ENCODE data around the gene PPP2R5E. TPM values are rescaled to one million over a fixed set of nuclear protein-coding genes. Genes with fewer than 3 reads are reported as not detected.

The PPP2R5E gene
- total RNA-seq, 1 donor from 2014 or later, result 22.3 TPM

DNA sequence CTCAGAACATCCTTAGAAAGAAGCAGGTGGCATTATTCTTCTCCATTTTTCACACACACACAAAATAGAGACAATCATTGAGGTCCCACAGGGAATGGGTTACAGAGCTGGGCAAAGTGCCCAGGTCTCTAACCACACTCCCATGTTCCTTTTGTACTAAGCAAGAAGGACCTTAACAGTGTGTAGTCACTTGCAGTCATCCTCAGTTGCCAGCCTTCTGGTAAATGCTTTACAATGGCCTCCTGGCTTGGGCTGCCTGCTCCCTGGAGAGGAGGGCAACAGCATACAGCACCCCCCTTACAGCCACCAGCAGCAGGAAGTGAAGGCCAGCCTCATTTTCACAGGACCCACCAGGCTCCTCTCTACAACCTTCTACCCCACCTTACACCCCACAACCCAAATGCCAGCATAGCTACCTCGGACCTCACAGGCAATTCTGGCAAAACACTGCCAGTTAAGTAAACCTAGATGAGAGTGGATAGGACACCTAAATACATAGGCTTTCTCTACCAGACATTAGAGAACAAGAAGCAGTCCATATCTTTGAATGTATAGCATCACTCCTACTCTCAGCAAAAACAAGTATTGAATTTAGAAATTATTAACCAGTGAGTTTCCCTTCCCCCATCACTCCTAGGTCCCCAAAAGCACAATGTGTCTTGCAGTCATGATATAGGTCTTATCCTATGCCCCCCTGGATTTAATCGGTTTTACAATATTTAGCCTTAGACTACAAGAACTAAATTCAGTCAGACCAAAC lies 88.1 kb downstream of the PPP2R5E start:
- Histone ChIP-seq H3K27me3 (ENCODE audit: control insufficient read depth, insufficient read depth, low read length) (no peaks in the 10 kb centered on the region), H3K4me3 (ENCODE audit: low read depth, low read length) (no peak overlapping the region), H3K36me3 (ENCODE audit: control insufficient read depth, insufficient read depth, low read length) (no peaks in the 10 kb centered on the region)
- peak; percentile 41 for DNase-seq (ENCODE audit: low read depth)
- TF ChIP-seq, protein P1, sequence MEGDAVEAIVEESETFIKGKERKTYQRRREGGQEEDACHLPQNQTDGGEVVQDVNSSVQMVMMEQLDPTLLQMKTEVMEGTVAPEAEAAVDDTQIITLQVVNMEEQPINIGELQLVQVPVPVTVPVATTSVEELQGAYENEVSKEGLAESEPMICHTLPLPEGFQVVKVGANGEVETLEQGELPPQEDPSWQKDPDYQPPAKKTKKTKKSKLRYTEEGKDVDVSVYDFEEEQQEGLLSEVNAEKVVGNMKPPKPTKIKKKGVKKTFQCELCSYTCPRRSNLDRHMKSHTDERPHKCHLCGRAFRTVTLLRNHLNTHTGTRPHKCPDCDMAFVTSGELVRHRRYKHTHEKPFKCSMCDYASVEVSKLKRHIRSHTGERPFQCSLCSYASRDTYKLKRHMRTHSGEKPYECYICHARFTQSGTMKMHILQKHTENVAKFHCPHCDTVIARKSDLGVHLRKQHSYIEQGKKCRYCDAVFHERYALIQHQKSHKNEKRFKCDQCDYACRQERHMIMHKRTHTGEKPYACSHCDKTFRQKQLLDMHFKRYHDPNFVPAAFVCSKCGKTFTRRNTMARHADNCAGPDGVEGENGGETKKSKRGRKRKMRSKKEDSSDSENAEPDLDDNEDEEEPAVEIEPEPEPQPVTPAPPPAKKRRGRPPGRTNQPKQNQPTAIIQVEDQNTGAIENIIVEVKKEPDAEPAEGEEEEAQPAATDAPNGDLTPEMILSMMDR (IDR thresholded peaks at IDR 0.05; ENCODE audit: insufficient read depth, low read length, poor library complexity, severe bottlenecking), result no peak

DNA sequence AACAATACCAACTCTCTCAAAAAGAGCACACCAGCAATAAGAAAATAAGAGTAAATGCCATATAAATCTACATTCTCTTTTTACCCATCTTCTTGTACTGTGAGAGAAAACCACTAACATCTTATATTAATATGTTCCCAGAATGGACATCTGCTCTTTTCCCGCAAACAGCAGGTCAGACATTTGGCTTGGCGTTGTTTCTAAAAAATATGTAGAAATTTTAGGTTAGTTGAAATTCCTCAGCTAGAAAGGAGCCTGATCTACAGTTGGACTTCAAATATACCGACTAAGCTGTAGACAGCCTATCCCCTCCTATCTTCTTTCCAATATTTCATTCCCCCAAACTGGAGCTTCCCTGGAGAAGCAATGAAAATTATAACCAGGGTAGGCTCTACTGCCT lies 88.7 kb downstream of the PPP2R5E start:
- Histone ChIP-seq H3K4me3 (ENCODE audit: low read depth, low read length) (no peak overlapping the region), H3K36me3 (ENCODE audit: control insufficient read depth, insufficient read depth, low read length) (no peaks in the 10 kb centered on the region), H3K27me3 (ENCODE audit: control insufficient read depth, insufficient read depth, low read length) (no peaks in the 10 kb centered on the region)
- TF ChIP-seq, protein P1 (IDR thresholded peaks at IDR 0.05; ENCODE audit: insufficient read depth, low read length, poor library complexity, severe bottlenecking), result no peak
- DNase-seq (ENCODE audit: low read depth), result no peak

DNA sequence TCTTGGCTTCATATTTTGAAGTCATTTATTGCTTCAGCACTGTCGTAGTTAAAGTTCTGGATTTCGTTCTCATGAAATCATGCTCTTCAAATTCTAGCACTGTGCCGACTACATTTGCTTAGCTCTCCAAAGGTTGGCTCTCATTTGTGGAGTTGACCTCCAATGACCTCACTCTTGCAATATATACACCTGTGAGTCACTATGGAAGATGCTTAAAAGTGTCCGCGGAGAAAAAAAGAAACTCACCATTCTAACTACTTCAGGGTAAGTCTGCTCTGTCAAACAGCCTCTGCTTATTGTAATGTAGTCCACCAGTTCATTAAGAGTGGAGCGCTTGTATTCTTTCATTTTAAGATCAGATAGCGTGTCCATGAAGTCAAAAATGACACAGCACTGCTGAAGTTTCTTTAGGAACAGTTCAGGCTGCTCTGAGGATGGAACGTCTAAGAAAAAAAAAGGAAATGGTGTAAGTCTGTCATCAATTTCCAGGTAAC lies 89.7 kb downstream of the PPP2R5E start:
- TF ChIP-seq, protein P1 (IDR thresholded peaks at IDR 0.05; ENCODE audit: insufficient read depth, low read length, poor library complexity, severe bottlenecking), result no peak
- no peaks in the 10 kb centered on the region for H3K27me3 ChIP-seq (ENCODE audit: control insufficient read depth, insufficient read depth, low read length)
- H3K36me3 ChIP-seq (ENCODE audit: control insufficient read depth, insufficient read depth, low read length), result no peaks in the 10 kb centered on the region
- no peak overlapping the region for H3K4me3 ChIP-seq (ENCODE audit: low read depth, low read length)
- DNase-seq (ENCODE audit: low read depth), result no peak

DNA sequence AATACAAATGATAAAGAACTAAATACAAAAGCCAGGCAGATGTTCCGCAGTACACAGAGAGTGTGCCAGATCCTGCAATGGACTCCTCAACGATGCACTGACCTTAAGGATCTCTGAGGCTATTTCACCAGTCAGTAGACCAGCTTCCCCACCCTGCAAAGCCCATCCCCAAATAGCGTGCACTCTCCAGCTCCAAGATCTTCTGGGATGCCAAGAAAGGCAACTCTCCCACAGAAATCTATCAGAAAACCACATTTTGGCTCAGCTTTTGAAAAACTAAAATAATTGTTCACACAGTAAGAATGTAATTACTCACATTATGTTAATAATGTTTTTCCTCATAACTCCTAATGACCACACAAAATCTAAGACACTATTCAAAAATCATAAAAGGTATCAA lies 90.4 kb downstream of the PPP2R5E start:
- H3K27me3 ChIP-seq (ENCODE audit: control insufficient read depth, insufficient read depth, low read length), result no peaks in the 10 kb centered on the region
- H3K4me3 ChIP-seq (ENCODE audit: low read depth, low read length), result no peak overlapping the region
- no peaks in the 10 kb centered on the region for H3K36me3 ChIP-seq (ENCODE audit: control insufficient read depth, insufficient read depth, low read length)
- DNase-seq (ENCODE audit: low read depth), result no peak
- TF ChIP-seq, protein P1 (IDR thresholded peaks at IDR 0.05; ENCODE audit: insufficient read depth, low read length, poor library complexity, severe bottlenecking), result no peak

DNA sequence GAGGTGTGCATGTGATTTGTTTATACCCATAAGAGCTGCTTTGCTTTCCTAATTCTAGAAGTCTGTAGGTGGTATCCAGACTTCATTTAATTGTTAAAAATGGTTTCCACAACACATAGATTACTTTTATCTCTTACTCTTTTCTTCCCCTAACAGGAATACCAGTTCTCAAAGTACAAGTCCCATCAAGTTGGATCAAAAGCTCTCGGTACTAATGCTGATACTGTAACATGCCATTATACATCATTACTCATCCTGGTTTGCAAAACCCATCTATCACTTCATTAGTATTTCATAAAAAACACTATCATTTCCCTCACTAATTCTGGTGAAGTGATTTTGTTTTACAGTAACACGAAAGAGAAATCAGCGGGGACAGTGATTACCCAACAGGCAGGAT lies 94.3 kb downstream of the PPP2R5E start:
- DNase-seq (ENCODE audit: low read depth), result no peak
- Histone ChIP-seq H3K27me3 (ENCODE audit: control insufficient read depth, insufficient read depth, low read length) (no peaks in the 10 kb centered on the region), H3K36me3 (ENCODE audit: control insufficient read depth, insufficient read depth, low read length) (no peaks in the 10 kb centered on the region), H3K4me3 (ENCODE audit: low read depth, low read length) (no peak overlapping the region)
- TF ChIP-seq, protein P1 (IDR thresholded peaks at IDR 0.05; ENCODE audit: insufficient read depth, low read length, poor library complexity, severe bottlenecking), result no peak

DNA sequence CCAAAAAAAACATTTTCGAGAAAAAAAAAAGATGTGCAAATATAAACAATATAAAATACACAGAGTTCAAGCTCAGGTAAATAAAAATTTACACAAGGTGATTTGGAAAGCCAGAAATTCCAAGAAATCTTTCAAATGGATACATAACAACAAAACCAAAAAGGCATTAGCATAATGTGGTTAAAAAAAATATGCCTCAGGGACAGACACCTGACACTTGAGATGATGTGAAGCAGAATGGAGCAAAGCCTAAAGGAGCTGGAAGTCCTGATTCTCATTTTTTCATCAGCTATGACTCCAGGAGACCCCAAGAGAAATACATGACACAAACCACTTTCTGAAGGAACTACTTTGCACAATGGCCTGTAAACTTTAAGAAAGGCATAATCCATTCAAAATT lies 98.6 kb downstream of the PPP2R5E start:
- TF ChIP-seq, protein P1 (IDR thresholded peaks at IDR 0.05; ENCODE audit: insufficient read depth, low read length, poor library complexity, severe bottlenecking), result no peak
- Histone ChIP-seq H3K36me3 (ENCODE audit: control insufficient read depth, insufficient read depth, low read length) (no peaks in the 10 kb centered on the region), H3K27me3 (ENCODE audit: control insufficient read depth, insufficient read depth, low read length) (no peaks in the 10 kb centered on the region), H3K4me3 (ENCODE audit: low read depth, low read length) (no peak overlapping the region)
- no peak for DNase-seq (ENCODE audit: low read depth)

All from kidney epithelial cell (primary cell).